Cardiac fibroblast (primary cell): ENCODE results near the gene PHOSPHO1.
"Not testable (repeated sequence)": the region's sequence is repeated elsewhere in the genome, so short reads cannot be mapped to it uniquely, and the experiment has no call there.

Source experiments
- DNase-seq, 2 donors: peaks; one replicate each; pipeline versions ENCODE4 v3.0.0 to v3.0.0-alpha.2; 2010; ENCODE audit warnings: low read depth in 2 of 2
- H3K4me3 ChIP-seq, 2 donors: replicated peaks in 1 of 2; 1 replicate in 1 of 2; 2 replicates in 1 of 2; pipeline ENCODE4 v1.5.1; 2011; ENCODE audit warnings: low read depth in 2 of 2, low read length in 2 of 2, mild to moderate bottlenecking in 2 of 2, moderate library complexity in 1 of 2
- TF ChIP-seq, protein P1 (sequence below): IDR thresholded peaks from one replicate; pipeline ENCODE4 v1.5.1; 2011; ENCODE audit warnings: low read depth, mild to moderate bottlenecking, low read length, inconsistent platforms

Gene PHOSPHO1

DNA sequence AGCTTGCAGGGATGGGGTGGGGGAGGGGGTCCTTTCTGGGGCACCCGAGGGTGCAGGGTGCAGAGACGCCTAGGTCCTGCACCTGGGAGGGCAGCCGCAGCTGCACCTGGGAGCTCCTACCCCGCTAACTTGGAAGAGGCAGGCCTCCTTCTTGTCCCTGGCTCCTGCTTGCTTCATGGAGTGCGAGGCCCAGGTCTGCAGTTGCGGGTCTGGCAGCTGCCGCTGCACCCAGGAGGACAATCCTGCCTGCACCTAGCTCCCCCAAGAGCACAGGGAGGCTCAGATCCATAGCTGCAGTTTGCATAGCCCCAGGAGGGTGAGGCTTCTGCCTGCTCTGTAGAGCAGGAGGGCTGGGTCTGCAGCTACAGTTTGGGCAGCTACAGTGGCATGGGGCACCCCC is 46.8 kb downstream of the PHOSPHO1 start:
- no peak for DNase-seq
- no peak overlapping the region for H3K4me3 ChIP-seq
- TF ChIP-seq, protein P1, sequence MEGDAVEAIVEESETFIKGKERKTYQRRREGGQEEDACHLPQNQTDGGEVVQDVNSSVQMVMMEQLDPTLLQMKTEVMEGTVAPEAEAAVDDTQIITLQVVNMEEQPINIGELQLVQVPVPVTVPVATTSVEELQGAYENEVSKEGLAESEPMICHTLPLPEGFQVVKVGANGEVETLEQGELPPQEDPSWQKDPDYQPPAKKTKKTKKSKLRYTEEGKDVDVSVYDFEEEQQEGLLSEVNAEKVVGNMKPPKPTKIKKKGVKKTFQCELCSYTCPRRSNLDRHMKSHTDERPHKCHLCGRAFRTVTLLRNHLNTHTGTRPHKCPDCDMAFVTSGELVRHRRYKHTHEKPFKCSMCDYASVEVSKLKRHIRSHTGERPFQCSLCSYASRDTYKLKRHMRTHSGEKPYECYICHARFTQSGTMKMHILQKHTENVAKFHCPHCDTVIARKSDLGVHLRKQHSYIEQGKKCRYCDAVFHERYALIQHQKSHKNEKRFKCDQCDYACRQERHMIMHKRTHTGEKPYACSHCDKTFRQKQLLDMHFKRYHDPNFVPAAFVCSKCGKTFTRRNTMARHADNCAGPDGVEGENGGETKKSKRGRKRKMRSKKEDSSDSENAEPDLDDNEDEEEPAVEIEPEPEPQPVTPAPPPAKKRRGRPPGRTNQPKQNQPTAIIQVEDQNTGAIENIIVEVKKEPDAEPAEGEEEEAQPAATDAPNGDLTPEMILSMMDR = no peak

DNA sequence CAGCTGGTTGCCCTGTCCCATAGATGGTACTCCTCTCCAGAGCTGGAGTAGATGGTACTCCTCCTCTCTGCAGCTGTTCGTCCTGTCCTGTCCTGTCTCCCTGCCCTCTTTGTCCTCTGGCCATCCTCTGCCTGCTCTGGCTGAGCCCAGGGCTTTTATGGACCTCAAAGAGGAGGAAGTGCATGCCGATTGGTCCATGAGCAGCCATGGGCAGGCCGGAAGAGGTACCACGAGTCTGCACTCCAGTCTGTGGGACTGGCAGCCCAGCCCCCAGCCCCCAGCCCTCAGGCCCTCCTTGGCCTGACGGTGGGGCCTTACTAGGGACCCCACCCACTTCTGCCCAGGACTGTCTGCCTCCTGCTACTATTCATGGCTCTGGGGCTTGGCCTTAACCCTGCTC is 47.2 kb downstream of the PHOSPHO1 start:
- H3K4me3 ChIP-seq = no peak overlapping the region
- no peak for DNase-seq
- TF ChIP-seq, protein P1 = no peak

DNA sequence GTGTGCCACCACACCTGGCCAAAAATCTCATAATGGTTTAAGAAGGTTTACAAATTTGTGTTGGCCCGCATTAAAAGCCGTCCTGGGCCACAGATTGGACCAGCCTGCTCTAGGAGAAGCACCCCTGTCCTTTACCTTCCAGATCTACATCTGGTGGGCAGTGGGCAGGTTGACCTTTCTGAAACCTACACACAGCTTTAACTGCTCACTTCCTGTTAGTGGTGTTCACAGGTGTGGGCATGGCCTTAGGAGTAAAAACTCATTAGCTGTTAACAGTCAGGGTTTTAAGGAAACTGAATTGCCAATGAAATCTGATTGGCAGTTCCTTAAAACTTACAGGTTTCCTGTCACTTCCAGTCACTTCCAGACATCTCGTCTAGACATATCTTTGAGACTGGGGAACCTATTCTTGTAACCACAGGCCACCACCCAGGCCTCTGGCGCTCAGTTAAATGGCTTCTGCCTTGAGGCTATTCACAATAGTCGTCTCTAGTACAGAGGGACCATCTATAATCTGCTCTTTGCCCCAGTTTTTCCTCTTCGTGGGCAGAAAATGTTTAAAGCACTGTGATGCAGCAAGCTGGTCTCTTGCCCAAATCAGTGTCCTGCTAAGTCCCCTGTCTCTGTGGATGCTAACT is 49.5 kb downstream of the PHOSPHO1 start:
- TF ChIP-seq, protein P1 = no peak
- DNase-seq = no peak
- H3K4me3 ChIP-seq = no peak overlapping the region

DNA sequence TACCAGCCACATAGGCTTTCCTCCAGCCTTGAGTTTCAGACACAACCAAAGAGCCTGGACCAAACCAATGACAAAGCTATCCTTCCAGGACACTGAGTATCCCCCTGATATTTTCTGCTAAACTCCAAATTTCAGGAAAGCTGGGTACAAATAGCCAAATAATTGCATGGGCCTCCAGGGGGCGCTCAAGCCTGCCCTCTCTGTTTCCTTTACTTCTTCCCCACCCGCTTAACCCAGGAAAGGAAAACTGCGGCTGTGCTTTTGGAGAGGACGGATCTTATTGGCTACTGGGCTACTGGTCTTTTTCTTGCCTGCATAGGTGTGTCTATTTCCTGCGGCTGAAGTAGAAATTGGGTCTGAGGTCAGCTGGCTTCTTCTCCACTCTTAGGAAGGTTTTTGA is 50.3 kb downstream of the PHOSPHO1 start:
- TF ChIP-seq, protein P1 = peak; percentile 90
- peak; percentile 72 to 73 for DNase-seq

DNA sequence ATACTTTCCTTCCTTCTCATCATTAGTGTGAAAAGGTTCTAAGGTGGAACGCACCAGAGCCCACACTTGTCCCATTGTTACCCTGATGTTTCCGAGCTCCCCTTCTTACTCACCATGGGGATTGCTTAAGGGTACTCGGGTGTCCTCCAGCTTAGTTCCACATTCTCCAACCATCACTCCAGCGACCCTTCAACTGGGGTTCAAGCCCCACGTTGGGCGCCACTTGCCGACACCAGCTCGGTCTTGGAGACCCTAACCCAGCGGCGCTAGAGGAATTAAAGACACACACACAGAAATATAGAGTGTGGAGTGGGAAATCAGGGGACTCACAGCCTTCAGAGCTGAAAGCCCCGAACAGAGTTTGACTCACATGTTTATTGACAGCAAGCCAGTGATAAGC is 54.6 kb downstream of the PHOSPHO1 start:
- DNase-seq, H3K4me3 ChIP-seq: not testable (repeated sequence)

More for the DNA sequence above, 50.3 kb downstream of the PHOSPHO1 start:
- no peak overlapping the region for H3K4me3 ChIP-seq
